MM.1S (cell line): ENCODE results near the gene RPH3AL.

Source experiments
- DNase-seq: peaks from one replicate; pipeline ENCODE4 v3.0.0-alpha.2; 2015
- H2AFZ ChIP-seq: fragments of 300-600 bp; sonication (generic); 2 replicates; pipeline ENCODE4 v1.6.0; 2016; ENCODE audit warnings: antibody characterized with exemption, low read length
- H3F3A ChIP-seq: fragments of 300-600 bp; sonication (generic); 2 replicates; pipeline ENCODE4 v1.6.1; 2016; ENCODE audit warnings: mild to moderate bottlenecking, antibody characterized with exemption, low read length, moderate library complexity, mixed read lengths; ENCODE audit not compliant: insufficient read depth
- H3K27ac ChIP-seq: fragments of 300-600 bp; sonication (generic); 2 replicates; pipeline ENCODE4 v1.5.1; 2016; ENCODE audit warnings: mild to moderate bottlenecking, low read length
- H3K27me3 ChIP-seq: fragments of 300-600 bp; sonication (generic); replicated peaks from 2 replicates; pipeline ENCODE4 v1.6.0; 2016; ENCODE audit warnings: low read length; ENCODE audit not compliant: insufficient read depth
- H3K36me3 ChIP-seq: fragments of 300-600 bp; sonication (generic); replicated peaks from 2 replicates; pipeline ENCODE4 v1.6.1; 2016; ENCODE audit warnings: mild to moderate bottlenecking, low read length, mixed read lengths; ENCODE audit not compliant: insufficient read depth
- H3K4me1 ChIP-seq: fragments of 300-600 bp; sonication (generic); 2 replicates; pipeline ENCODE4 v1.6.1; 2016; ENCODE audit warnings: low read length, mixed read lengths
- H3K4me2 ChIP-seq: fragments of 300-600 bp; sonication (generic); 2 replicates; pipeline ENCODE4 v1.6.0; 2016; ENCODE audit warnings: low read depth, low read length
- H3K4me3 ChIP-seq: fragments of 300-600 bp; sonication (generic); 2 replicates; pipeline ENCODE4 v1.5.1; 2016; ENCODE audit warnings: low read length, mixed read lengths
- H3K79me2 ChIP-seq: fragments of 300-600 bp; sonication (generic); 2 replicates; pipeline ENCODE4 v1.6.1; 2016; ENCODE audit warnings: mixed run types, low read length, mixed read lengths
- H3K9ac ChIP-seq: fragments of 300-600 bp; sonication (generic); 2 replicates; pipeline ENCODE4 v1.6.1; 2016; ENCODE audit warnings: low read length, mixed read lengths
- H3K9me2 ChIP-seq: fragments of 300-600 bp; sonication (generic); replicated peaks from 2 replicates; pipeline ENCODE4 v1.6.1; 2016; ENCODE audit warnings: mild to moderate bottlenecking, low read length, mixed read lengths; ENCODE audit not compliant: insufficient read depth
- H3K9me3 ChIP-seq: fragments of 300-600 bp; sonication (generic); replicated peaks from 2 replicates; pipeline ENCODE4 v1.6.1; 2016; ENCODE audit warnings: mild to moderate bottlenecking, low read length, mixed read lengths; ENCODE audit not compliant: insufficient read depth
- H4K20me1 ChIP-seq: fragments of 300-600 bp; sonication (generic); 2 replicates; pipeline ENCODE4 v1.6.1; 2016; ENCODE audit warnings: mild to moderate bottlenecking, low read length, moderate library complexity, mixed read lengths; ENCODE audit not compliant: insufficient read depth
- EZH2 ChIP-seq: fragments of 300-600 bp; sonication (generic); optimal IDR thresholded peaks from 2 replicates; pipeline ENCODE3; 2017; ENCODE audit warnings: low read depth, mild to moderate bottlenecking, antibody characterized with exemption, low read length, mixed read lengths
- EZH2phosphoT487 ChIP-seq: fragments of 300-600 bp; sonication (generic); IDR thresholded peaks from 2 replicates; pipeline ENCODE4 v1.6.1; 2018; ENCODE audit warnings: antibody characterized with exemption, low read length
- TF ChIP-seq, protein P1 (sequence below): fragments of 300-600 bp; sonication (generic); IDR thresholded peaks from 2 replicates; pipeline ENCODE4 v1.5.1; 2016; ENCODE audit warnings: antibody characterized with exemption, low read length, mixed read lengths

RPH3AL gene

GRCh38 chr17:340074-340473 lies 12.5 kb downstream of the RPH3AL start:
- Histone ChIP-seq H3K9me3 (no peaks in the 10 kb centered on the region), H3F3A (no peaks in the 10 kb centered on the region), H3K27ac (no peak overlapping the region), H3K9ac (no peak overlapping the region), H3K4me3 (no peak overlapping the region), H3K4me2 (no peak overlapping the region), H4K20me1 (no peaks in the 10 kb centered on the region), H3K9me2 (no peaks in the 10 kb centered on the region), H3K36me3 (no peaks in the 10 kb centered on the region), H2AFZ (no peak overlapping the region), H3K27me3 (peaks cover 68% of the 10 kb centered on the region), H3K79me2 (no peaks in the 10 kb centered on the region), H3K4me1 (no peaks in the 10 kb centered on the region)
- TF ChIP-seq EZH2phosphoT487 = no peak
- TF ChIP-seq, protein P1, sequence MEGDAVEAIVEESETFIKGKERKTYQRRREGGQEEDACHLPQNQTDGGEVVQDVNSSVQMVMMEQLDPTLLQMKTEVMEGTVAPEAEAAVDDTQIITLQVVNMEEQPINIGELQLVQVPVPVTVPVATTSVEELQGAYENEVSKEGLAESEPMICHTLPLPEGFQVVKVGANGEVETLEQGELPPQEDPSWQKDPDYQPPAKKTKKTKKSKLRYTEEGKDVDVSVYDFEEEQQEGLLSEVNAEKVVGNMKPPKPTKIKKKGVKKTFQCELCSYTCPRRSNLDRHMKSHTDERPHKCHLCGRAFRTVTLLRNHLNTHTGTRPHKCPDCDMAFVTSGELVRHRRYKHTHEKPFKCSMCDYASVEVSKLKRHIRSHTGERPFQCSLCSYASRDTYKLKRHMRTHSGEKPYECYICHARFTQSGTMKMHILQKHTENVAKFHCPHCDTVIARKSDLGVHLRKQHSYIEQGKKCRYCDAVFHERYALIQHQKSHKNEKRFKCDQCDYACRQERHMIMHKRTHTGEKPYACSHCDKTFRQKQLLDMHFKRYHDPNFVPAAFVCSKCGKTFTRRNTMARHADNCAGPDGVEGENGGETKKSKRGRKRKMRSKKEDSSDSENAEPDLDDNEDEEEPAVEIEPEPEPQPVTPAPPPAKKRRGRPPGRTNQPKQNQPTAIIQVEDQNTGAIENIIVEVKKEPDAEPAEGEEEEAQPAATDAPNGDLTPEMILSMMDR = no peak
- TF ChIP-seq EZH2 = no peak
- no peak for DNase-seq

GRCh38 chr17:339193-340061 lies 13.2 kb downstream of the RPH3AL start:
- Histone ChIP-seq H3K79me2 (no peaks in the 10 kb centered on the region), H2AFZ (no peak overlapping the region), H3K4me3 (no peak overlapping the region), H4K20me1 (no peaks in the 10 kb centered on the region), H3K9ac (no peak overlapping the region), H3F3A (no peaks in the 10 kb centered on the region), H3K27me3 (peaks cover 74% of the 10 kb centered on the region), H3K9me3 (no peaks in the 10 kb centered on the region), H3K27ac (no peak overlapping the region), H3K4me2 (no peak overlapping the region), H3K4me1 (no peaks in the 10 kb centered on the region), H3K36me3 (no peaks in the 10 kb centered on the region), H3K9me2 (no peaks in the 10 kb centered on the region)
- TF ChIP-seq EZH2phosphoT487 = no peak
- TF ChIP-seq EZH2 = no peak
- TF ChIP-seq, protein P1 = no peak
- no peak for DNase-seq

- no peak for DNase-seq
- H3K9me3 ChIP-seq = no peaks in the 10 kb centered on the region
- no peak for TF ChIP-seq EZH2
- TF ChIP-seq EZH2phosphoT487 = no peak
- TF ChIP-seq, protein P1 = no peak
- H4K20me1 ChIP-seq = no peaks in the 10 kb centered on the region
- no peaks in the 10 kb centered on the region for H3K9me2 ChIP-seq
- H3K36me3 ChIP-seq = no peaks in the 10 kb centered on the region
- H3F3A ChIP-seq = no peaks in the 10 kb centered on the region
- no peak overlapping the region for H3K9ac ChIP-seq
- H3K4me2 ChIP-seq = no peak overlapping the region
- H3K4me1 ChIP-seq = no peaks in the 10 kb centered on the region
- H3K4me3 ChIP-seq = no peak overlapping the region
- H3K27ac ChIP-seq = no peak overlapping the region
- H2AFZ ChIP-seq = no peak overlapping the region
- no peaks in the 10 kb centered on the region for H3K79me2 ChIP-seq
- H3K27me3 ChIP-seq = peaks cover 82% of the 10 kb centered on the region
Observed at GRCh38 chr17:338442-339192, 14.0 kb downstream of the RPH3AL start.
